GM18526 (cell line): ENCODE data around the gene TBXAS1.

Experiments used
- POLR2A ChIP-seq: IDR thresholded peaks from 3 replicates; pipeline ENCODE4 v1.6.1; 2011; ENCODE audit not compliant: insufficient read length; ENCODE audit errors: extremely low read depth

Gene TBXAS1

GRCh38 chr7:139866047-139866837, 37.2 kb downstream of the TBXAS1 start:
- no peak for TF ChIP-seq POLR2A

- no peak for TF ChIP-seq POLR2A
These were observed 38.8 kb downstream of the TBXAS1 start for GRCh38 chr7:139867847-139868246.

- no peak for TF ChIP-seq POLR2A
These were observed 40.8 kb downstream of the TBXAS1 start for GRCh38 chr7:139869886-139870285.

GRCh38 chr7:139870380-139870779, 41.3 kb downstream of the TBXAS1 start:
- no peak for TF ChIP-seq POLR2A

DNA sequence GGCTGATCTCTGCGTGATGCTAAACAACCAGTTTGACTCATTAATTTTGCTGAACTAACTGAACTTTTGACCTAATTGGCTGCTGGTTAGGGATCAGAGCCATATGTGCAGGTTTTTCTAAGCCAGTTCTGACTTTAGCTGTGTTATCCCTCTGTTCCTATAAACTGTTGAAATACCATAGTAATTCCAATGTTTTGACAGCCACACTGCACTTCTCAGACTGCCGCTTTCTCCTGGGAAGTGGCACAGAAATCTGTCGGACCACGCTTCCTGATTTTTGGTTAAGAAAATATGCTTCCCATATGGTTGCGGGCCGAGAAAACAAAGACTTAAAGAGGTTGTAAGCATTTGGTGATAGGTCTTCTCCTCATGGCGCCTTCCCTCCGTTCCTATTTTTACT, 42.3 kb downstream of the TBXAS1 start:
- no peak for TF ChIP-seq POLR2A

DNA sequence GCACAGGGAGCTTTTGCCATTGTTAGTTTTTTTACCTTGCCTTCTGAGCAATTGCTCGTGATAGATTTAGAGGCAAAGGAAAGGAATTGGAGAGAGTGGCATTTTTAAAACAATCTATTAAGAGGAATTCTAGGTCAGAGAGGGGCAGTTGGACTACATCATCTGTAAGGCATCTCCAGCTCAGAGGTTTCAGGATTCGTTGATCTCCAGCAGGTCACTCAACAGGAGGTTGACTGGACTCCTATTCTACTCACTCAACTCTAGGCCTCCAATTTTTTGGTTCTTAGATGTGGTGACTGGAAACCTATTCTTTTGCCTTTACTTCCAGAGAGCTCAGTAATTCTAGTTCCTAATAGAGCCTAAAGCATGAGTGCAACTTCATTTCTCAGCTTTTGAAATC, 42.8 kb downstream of the TBXAS1 start:
- TF ChIP-seq POLR2A: no peak

DNA sequence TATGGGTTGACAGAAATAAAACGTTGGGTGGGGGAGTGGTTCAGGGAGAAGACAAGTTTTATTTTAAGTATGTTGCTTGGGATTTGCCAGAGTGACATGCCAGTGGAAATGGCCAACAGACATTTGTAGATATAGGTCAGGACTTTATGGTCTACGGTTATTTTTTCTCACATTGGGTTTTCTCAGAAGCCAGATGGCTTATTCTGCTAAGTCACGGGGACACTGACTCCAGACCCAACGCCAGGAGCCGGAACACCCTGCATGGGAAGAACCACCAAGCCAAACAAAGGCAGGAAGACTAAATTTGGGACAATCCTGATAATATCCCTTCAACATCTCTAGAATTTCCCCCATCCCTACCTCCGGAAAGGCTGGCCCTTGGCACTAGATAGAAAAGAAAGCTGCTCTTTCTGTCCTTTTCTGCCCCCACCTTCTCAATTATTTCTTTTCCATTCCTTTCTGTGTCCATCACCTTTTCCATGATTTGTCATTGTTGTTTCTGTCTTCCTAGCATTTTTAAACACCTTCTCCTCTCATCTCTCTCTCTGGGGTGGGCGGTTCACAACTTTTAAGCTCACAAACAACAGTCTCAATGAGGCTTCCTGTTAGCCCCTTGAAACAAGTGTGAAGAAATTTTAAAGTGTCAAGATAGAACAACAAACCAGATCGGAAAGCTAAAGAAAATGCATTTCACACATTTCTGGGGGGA, 44.7 kb downstream of the TBXAS1 start:
- no peak for TF ChIP-seq POLR2A

GRCh38 chr7:139874302-139874629, 45.2 kb downstream of the TBXAS1 start:
- no peak for TF ChIP-seq POLR2A

- no peak for TF ChIP-seq POLR2A
These were observed 46.8 kb downstream of the TBXAS1 start for GRCh38 chr7:139875821-139876241.

DNA sequence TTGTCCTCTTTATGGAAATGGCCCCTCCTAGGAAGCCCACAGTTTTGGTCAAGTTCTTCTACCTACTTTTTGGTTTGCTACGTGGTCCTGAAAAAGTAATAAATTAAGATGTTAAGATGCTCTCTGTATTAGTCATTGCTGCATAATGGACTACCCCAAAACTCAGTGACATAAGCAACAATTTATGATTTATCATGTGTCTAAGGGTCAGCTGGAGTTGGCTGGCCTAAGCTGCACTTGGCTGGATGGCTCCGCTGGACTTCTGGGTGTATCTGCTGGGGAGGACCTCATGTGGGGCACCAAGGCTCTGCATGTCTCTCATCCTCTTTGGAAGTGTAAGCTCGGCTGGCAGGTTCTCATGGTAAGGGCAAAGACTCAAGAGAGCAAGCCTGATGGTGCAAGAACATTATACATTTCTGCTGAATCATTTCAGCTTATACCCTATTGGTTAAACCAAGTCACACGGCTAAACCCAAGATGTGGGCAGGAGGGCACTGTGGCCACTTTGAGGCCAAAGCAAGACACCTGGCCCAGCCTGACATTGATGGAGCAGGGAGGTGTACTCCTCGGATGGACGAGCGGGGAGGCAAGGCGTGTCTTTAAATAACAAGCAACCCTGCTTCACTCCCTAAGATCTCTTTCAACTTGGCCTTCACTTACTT, 47.7 kb downstream of the TBXAS1 start:
- no peak for TF ChIP-seq POLR2A

DNA sequence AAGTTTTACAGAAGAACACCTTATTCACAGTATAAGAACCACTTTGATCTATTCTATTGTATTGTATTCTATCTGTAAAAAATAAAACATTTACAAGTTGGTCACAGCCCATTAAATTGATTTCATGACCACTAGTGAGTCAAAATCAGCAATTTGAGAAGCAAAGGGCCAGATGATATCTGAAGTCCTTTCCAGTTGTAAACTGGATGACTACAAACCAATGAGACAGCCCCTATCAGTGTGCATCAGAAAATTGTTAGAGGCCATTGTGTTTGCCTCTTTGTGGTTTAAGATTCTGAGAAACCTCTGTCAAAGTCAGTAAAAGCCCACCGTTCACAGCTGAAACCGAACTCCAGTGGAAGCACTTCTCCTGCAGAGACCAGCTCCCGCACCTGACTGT, 54.8 kb downstream of the TBXAS1 start:
- no peak for TF ChIP-seq POLR2A

DNA sequence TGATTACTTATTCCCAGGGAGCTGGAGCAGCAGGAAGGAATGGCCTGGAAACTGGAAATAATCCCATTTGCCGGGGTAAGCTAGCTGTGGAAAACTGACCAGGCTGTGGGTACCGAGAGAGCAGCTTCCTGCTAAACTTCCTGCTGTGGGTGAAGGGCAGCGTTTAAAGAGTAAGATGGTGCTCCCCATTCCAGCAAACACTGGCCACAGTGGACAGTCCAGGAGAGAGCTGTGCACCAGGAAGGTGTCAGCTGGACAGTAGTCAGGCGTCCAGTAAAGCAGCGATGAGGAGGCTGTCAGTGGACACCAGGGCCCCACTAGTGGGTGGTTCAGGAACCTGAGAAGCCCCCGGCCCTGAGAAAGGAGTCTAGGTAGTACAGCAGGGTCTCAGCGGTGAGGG, 55.4 kb downstream of the TBXAS1 start:
- TF ChIP-seq POLR2A: no peak

DNA sequence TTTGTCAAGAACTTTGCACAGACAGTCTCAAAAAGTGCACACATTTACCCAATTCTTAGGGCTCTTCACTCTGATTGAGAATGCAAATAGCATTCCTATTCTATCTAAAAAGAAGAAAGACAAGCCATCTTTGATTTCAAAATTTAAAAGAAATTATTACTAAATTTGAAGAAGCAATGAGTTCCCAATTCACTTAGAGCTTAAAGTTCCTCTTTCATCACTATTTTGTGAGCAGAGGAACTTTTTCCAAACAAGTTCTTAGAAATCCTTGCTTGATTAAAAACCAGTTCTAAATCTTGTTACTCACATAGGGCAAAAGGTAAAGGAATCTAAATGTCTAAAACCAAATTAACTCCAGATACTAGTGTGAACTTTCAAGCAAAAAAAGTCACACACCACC, 56.4 kb downstream of the TBXAS1 start:
- TF ChIP-seq POLR2A: no peak

DNA sequence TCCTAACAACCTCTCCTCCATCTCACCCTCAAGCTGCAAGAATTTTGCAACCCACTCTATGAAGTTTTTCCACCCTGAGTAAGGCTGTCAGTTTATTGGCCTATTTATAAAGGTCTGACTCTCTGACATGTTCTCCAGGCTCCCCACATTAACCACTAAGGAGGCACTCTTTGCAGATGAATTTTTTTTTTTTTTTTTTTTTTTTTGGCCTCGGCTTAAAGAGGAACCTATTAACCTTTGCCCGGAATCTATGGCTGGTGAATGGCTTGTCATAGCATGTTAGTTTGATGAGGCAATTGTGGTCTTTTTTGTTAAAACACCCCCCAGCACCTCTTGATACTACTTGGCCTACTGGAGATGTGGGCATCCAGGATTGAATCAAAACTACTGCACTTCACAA, 57.1 kb downstream of the TBXAS1 start:
- no peak for TF ChIP-seq POLR2A

DNA sequence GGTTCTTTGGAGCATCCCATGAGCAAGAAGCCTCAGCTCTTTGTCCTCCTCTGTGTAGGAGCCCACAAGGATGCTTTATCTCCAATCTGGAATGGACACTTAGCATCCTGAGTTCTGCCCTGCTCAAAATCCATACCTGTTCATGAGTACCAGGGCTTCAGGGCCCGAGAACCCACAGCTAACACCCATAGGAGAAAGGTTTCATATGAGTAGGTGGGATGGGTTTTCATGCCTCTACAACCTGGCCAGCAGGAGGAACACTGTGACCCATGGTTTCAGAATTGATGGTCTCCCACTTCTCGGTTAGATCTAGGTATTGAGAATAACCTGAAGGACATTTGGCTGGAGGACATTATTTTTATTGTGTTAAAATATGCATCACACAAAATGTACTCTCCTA, 57.8 kb downstream of the TBXAS1 start:
- TF ChIP-seq POLR2A: no peak

- TF ChIP-seq POLR2A: no peak
These were observed 59.0 kb downstream of the TBXAS1 start for GRCh38 chr7:139887992-139888481.
